HepG2 (cell line): Measurements from ENCODE around the gene TRIP6. TPM values are rescaled to one million over a fixed set of nuclear protein-coding genes. Genes with fewer than 3 reads are reported as not detected.

Experiments used
- ELF3 ChIP-seq: IDR thresholded peaks from 2 replicates; pipeline ENCODE4 v1.6.1; 2016; ENCODE audit warnings: missing genetic modification reagents, missing compliant biosample characterization
- FOXA3 ChIP-seq: IDR thresholded peaks from 2 replicates; pipeline ENCODE4 v1.6.1; 2016; ENCODE audit warnings: missing genetic modification reagents, missing compliant biosample characterization
- KDM2A ChIP-seq: sonication (generic); formaldehyde crosslinking; IDR thresholded peaks from 2 replicates; pipeline ENCODE4 v1.4.0; 2020; ENCODE audit warnings: low read depth, missing genetic modification reagents, borderline replicate concordance
- SAP130 ChIP-seq: IDR thresholded peaks from 2 replicates; pipeline ENCODE4 v1.6.1; 2016; ENCODE audit warnings: low read depth
- SOX5 ChIP-seq: IDR thresholded peaks from 2 replicates; pipeline ENCODE4 v1.6.1; 2016; ENCODE audit warnings: borderline replicate concordance
- STAG1 ChIP-seq: sonication (generic); formaldehyde crosslinking; IDR thresholded peaks from 2 replicates; pipeline ENCODE4 v1.4.0; 2020; ENCODE audit warnings: missing genetic modification reagents
- TBX3 ChIP-seq: fragments of 450-650 bp; IDR thresholded peaks from 2 replicates; pipeline ENCODE4 v1.6.1; 2017; ENCODE audit warnings: antibody characterized with exemption, mild to moderate bottlenecking, inconsistent platforms, borderline replicate concordance
- ZMYM2 ChIP-seq: sonication (generic); formaldehyde crosslinking; IDR thresholded peaks from 2 replicates; pipeline ENCODE4 v1.8.0; 2022; ENCODE audit warnings: mild to moderate bottlenecking, missing genetic modification reagents
- ZMYM4 ChIP-seq: sonication (generic); formaldehyde crosslinking; IDR thresholded peaks from 2 replicates; pipeline ENCODE4 v1.8.1; 2023; ENCODE audit warnings: mild to moderate bottlenecking, missing genetic modification reagents
- ZNF451 ChIP-seq: sonication (generic); formaldehyde crosslinking; IDR thresholded peaks from 2 replicates; pipeline ENCODE4 v1.5.0; 2020; ENCODE audit warnings: mild to moderate bottlenecking, missing genetic modification reagents
- polyA plus RNA-seq, 8 experiments: library from polyadenylated mRNA; depleted of rRNA in 3 of 8; stranded (reverse) in 7 of 8; unstranded in 1 of 8; fragments of >200 nt; fragmentation: Illumina TruSeq in 4 of 8; extraction: Trizol in 4 of 8; gene quantifications; 2 replicates each; pipeline versions ENCODE4 v1.2.1 to v1.2.3, GENCODE V29; 2011 to 2016; ENCODE audit warnings: low read depth in 4 of 8, missing spikeins in 1 of 8, mixed read lengths in 1 of 8; ENCODE audit not compliant: insufficient read depth in 1 of 8
- total RNA-seq, 5 experiments: library from RNA; depleted of rRNA; stranded (reverse); fragments of >200 nt; fragmentation: Illumina TruSeq; extraction: Trizol; gene quantifications; 2 replicates each; pipeline ENCODE4 v1.2.3, GENCODE V29; 2016; ENCODE audit warnings: low read depth in 1 of 5
- TF ChIP-seq, protein P1 (sequence below): IDR thresholded peaks from 2 replicates; pipeline ENCODE4 v1.6.1; 2016; ENCODE audit warnings: mild to moderate bottlenecking
- TF ChIP-seq, protein P2 (sequence below): sonication (generic); formaldehyde crosslinking; IDR thresholded peaks from 2 replicates; pipeline ENCODE4 v1.4.0; 2020; ENCODE audit warnings: missing genetic modification reagents
- TF ChIP-seq, protein P3 (sequence below): sonication (generic); formaldehyde crosslinking; conservative IDR thresholded peaks from 2 replicates; pipeline ENCODE4 v1.4.0; 2020; ENCODE audit warnings: missing genetic modification reagents
- TF ChIP-seq, protein P4 (sequence below): IDR thresholded peaks from 2 replicates; pipeline ENCODE4 v1.6.1; 2012; ENCODE audit warnings: low read depth, low read length, improper control_type of control experiment
- TF ChIP-seq, protein P5 (sequence below): sonication (generic); formaldehyde crosslinking; IDR thresholded peaks from 2 replicates; pipeline ENCODE4 v1.4.0; 2020; ENCODE audit warnings: mild to moderate bottlenecking, missing genetic modification reagents

The TRIP6 gene
- total and polyA plus RNA-seq, 2 of the 13 experiments (the other 11 are each of a cell fraction or from before 2014, with no cell fraction given): 0.34 to 0.38 TPM

DNA sequence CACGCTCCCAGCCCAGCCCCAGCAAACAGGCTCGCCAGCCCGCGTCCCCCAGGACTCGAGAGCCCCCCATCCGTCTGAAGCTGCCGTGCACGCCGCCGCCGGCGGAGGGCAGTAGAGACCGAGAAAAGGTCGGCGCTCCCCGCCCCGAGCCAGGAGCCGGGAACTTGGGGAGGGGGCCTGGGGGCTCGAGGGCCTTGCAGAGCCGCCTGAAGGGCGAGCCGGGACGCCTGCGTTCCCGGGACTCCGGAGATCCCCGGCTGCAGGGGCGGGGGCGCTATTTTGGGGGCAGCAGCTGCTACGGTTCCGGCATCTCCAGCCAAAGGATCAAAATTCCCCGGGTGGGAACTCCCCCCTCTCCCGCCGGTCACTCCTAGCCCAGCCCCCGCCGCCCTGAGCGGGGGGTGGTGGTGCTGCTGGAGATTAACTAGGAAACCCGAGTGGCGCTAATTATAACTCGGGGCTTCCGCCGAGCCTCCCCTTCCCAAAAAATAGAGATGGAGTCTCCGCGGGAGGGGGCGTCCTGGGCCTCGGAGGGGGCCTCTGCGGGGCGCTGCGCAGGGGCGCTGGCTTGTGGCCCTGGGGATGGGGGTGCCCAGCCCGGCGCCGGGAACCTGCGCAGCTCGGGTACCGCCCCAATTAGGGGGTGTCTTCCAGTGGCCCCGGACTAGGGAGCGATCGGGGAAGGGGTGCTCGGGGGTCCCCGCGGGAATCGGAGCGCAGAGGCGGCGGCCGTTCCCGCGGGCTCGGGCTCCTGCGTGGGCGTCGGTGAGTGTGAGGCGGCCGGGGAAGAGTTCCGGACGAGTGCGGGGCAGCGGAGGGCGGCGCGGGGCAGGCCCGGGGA is 27.9 kb downstream of the TRIP6 start (continued):
- TF ChIP-seq, protein P1, sequence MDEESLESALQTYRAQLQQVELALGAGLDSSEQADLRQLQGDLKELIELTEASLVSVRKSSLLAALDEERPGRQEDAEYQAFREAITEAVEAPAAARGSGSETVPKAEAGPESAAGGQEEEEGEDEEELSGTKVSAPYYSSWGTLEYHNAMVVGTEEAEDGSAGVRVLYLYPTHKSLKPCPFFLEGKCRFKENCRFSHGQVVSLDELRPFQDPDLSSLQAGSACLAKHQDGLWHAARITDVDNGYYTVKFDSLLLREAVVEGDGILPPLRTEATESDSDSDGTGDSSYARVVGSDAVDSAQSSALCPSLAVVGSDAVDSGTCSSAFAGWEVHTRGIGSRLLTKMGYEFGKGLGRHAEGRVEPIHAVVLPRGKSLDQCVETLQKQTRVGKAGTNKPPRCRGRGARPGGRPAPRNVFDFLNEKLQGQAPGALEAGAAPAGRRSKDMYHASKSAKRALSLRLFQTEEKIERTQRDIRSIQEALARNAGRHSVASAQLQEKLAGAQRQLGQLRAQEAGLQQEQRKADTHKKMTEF (CRISPR knock-in tag): peak; percentile 20; the same call in 1 of the 2 replicates
- TF ChIP-seq, protein P2, sequence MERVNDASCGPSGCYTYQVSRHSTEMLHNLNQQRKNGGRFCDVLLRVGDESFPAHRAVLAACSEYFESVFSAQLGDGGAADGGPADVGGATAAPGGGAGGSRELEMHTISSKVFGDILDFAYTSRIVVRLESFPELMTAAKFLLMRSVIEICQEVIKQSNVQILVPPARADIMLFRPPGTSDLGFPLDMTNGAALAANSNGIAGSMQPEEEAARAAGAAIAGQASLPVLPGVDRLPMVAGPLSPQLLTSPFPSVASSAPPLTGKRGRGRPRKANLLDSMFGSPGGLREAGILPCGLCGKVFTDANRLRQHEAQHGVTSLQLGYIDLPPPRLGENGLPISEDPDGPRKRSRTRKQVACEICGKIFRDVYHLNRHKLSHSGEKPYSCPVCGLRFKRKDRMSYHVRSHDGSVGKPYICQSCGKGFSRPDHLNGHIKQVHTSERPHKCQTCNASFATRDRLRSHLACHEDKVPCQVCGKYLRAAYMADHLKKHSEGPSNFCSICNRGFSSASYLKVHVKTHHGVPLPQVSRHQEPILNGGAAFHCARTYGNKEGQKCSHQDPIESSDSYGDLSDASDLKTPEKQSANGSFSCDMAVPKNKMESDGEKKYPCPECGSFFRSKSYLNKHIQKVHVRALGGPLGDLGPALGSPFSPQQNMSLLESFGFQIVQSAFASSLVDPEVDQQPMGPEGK (CRISPR knock-in tag): peak; percentile 82
- no peak for TF ChIP-seq ZMYM4
- TF ChIP-seq SOX5 (CRISPR knock-in tag): no peak
- TF ChIP-seq TBX3: no peak
- TF ChIP-seq SAP130: no peak
- TF ChIP-seq KDM2A: peak; percentile 43; the same call in 1 of the 2 replicates
- TF ChIP-seq ZMYM2: no peak
- no peak for TF ChIP-seq ELF3 (CRISPR knock-in tag)
- TF ChIP-seq, protein P3, sequence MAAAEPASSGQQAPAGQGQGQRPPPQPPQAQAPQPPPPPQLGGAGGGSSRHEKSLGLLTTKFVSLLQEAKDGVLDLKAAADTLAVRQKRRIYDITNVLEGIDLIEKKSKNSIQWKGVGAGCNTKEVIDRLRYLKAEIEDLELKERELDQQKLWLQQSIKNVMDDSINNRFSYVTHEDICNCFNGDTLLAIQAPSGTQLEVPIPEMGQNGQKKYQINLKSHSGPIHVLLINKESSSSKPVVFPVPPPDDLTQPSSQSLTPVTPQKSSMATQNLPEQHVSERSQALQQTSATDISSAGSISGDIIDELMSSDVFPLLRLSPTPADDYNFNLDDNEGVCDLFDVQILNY (CRISPR knock-in tag): no peak
- TF ChIP-seq, protein P4, sequence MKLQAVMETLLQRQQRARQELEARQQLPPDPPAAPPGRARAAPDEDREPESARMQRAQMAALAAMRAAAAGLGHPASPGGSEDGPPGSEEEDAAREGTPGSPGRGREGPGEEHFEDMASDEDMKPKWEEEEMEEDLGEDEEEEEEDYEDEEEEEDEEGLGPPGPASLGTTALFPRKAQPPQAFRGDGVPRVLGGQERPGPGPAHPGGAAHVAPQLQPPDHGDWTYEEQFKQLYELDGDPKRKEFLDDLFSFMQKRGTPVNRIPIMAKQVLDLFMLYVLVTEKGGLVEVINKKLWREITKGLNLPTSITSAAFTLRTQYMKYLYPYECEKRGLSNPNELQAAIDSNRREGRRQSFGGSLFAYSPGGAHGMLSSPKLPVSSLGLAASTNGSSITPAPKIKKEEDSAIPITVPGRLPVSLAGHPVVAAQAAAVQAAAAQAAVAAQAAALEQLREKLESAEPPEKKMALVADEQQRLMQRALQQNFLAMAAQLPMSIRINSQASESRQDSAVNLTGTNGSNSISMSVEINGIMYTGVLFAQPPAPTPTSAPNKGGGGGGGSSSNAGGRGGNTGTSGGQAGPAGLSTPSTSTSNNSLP: no peak
- TF ChIP-seq STAG1 (CRISPR knock-in tag): peak; percentile 84
- TF ChIP-seq, protein P5, sequence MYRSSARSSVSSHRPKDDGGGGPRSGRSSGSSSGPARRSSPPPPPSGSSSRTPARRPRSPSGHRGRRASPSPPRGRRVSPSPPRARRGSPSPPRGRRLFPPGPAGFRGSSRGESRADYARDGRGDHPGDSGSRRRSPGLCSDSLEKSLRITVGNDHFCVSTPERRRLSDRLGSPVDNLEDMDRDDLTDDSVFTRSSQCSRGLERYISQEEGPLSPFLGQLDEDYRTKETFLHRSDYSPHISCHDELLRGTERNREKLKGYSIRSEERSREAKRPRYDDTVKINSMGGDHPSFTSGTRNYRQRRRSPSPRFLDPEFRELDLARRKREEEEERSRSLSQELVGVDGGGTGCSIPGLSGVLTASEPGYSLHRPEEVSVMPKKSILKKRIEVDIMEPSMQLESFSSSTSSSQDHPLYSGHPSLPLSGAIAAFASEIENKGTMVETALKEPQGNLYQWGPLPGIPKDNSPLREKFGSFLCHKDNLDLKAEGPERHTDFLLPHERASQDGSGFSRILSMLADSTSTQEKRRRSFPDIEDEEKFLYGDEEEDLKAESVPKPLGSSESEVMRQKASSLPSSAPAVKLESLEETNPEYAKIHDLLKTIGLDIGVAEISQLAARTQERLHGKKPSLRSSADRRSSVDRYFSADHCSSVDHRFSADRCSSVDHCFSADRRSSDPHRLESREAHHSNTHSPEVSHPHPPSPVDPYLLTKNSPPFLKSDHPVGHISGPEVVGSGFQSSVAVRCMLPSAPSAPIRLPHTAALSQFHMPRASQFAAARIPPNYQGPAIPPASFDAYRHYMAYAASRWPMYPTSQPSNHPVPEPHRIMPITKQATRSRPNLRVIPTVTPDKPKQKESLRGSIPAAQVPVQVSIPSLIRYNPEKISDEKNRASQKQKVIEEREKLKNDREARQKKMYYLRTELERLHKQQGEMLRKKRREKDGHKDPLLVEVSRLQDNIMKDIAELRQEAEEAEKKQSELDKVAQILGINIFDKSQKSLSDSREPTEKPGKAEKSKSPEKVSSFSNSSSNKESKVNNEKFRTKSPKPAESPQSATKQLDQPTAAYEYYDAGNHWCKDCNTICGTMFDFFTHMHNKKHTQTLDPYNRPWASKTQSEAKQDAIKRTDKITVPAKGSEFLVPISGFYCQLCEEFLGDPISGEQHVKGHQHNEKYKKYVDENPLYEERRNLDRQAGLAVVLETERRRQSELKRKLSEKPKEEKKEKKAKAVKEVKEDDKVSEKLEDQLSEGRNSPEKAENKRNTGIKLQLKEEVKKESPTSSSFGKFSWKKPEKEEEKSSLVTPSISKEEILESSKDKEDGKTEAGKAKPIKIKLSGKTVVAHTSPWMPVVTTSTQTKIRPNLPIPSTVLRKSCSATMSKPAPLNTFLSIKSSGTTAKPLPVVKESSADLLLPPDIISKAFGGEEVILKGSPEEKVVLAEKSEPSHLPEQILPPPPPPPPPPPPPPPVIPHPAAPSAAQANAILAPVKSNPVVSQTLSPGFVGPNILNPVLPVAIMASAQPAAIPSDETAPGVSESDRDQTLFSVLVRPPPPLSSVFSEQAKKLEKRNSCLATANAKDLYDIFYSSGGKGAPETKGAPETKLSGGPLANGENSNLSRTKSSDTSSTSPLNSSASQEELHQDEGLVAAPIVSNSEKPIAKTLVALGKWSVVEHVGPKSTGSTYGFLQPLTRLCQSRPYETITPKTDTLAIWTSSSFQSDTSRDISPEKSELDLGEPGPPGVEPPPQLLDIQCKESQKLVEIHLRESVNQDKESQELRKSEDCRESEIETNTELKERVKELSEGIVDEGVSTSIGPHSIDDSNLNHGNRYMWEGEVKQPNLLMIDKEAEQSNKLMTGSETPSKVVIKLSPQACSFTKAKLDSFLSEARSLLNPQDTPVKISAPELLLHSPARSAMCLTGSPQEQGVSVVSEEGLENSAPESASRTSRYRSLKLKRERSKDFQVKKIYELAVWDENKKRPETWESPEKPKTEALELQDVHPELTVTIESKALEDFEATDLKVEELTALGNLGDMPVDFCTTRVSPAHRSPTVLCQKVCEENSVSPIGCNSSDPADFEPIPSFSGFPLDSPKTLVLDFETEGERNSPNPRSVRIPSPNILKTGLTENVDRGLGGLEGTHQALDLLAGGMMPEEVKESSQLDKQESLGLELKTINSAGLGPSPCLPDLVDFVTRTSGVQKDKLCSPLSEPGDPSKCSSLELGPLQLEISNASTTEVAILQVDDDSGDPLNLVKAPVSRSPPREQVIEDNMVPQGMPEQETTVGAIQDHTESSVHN: 0 out of 2 replicates have a peak, but pooled peaks have one; percentile 45
- no peak for TF ChIP-seq FOXA3 (CRISPR knock-in tag)
- no peak for TF ChIP-seq ZNF451
